Activated T-helper 1 cell treated with anti-CD3 and anti-CD28 coated beads, Interleukin-2, amount 50 U/mL, for 16 hours (primary cell): ENCODE measurements around the gene ZNF570.

Source experiments
- DNase-seq, 2 donors: peaks; one replicate each; pipeline ENCODE4 v3.0.0-alpha.2; 2020; ENCODE audit warnings: low read depth in 1 of 2, low spot score in 1 of 2

Gene ZNF570

GRCh38 chr19:37468961-37469777 is at the start of gene ZNF570:
TSS of gene ZNF570 (plus strand) at chr19:37469356. CDS start at chr19:37470355, 999 bp downstream.
- peak; percentile 73 to 79 for DNase-seq

GRCh38 chr19:37452500-37453245 is 16.5 kb upstream of the ZNF570 start:
- no peak for DNase-seq

GRCh38 chr19:37466277-37466797 is 2.8 kb upstream of the ZNF570 start:
- DNase-seq: no peak

- peak; percentile 74 to 75 for DNase-seq
Observed at GRCh38 chr19:37466798-37467607, 2.2 kb upstream of the ZNF570 start, which contains the start of gene ZNF569. TSS of gene ZNF569 (minus strand) at chr19:37467444. CDS start at chr19:37444921, 22,523 bp downstream.

GRCh38 chr19:37467608-37468090 is 1.5 kb upstream of the ZNF570 start:
- no peak for DNase-seq

GRCh38 chr19:37470216-37470615 is 1.1 kb downstream of the ZNF570 start:
- DNase-seq: no peak

- DNase-seq: no peak
Observed at GRCh38 chr19:37472165-37472564, 3.0 kb downstream of the ZNF570 start.

GRCh38 chr19:37484406-37485168 is 15.4 kb downstream of the ZNF570 start:
- no peak for DNase-seq

GRCh38 chr19:37492213-37492612 is 23.1 kb downstream of the ZNF570 start:
- DNase-seq: no peak

- DNase-seq: no peak
Observed at GRCh38 chr19:37505958-37506386, 36.8 kb downstream of the ZNF570 start.

- DNase-seq: peak; percentile 52 to 71
Observed at GRCh38 chr19:37506387-37507166, 37.4 kb downstream of the ZNF570 start, which contains the start of gene ZNF793. TSS of gene ZNF793 (plus strand) at chr19:37506939. CDS start at chr19:37523440, 16,501 bp downstream.

GRCh38 chr19:37507167-37507464 is 38.0 kb downstream of the ZNF570 start:
- DNase-seq: no peak

- no peak for DNase-seq
Observed at GRCh38 chr19:37511186-37511585, 42.0 kb downstream of the ZNF570 start.

- no peak for DNase-seq
Observed at GRCh38 chr19:37511821-37512220, 42.7 kb downstream of the ZNF570 start.

GRCh38 chr19:37513397-37513796 is 44.2 kb downstream of the ZNF570 start:
- DNase-seq: no peak

- DNase-seq: no peak
Observed at GRCh38 chr19:37519890-37520289, 50.7 kb downstream of the ZNF570 start.

- no peak for DNase-seq
Observed at GRCh38 chr19:37537391-37537947, 68.3 kb downstream of the ZNF570 start.
